B cell (primary cell): ENCODE results near the gene DHRS12.

Experiments used
- CTCF ChIP-seq: fragments of 200-600 bp; IDR thresholded peaks from one replicate; pipeline ENCODE4 v1.8.0; 2022; ENCODE audit warnings: antibody characterized with exemption, mild to moderate bottlenecking
- EZH2 ChIP-seq: IDR thresholded peaks from 2 replicates; pipeline ENCODE4 v1.6.1; 2012; ENCODE audit warnings: borderline replicate concordance, low read depth, mild to moderate bottlenecking, moderate library complexity, low read length; ENCODE audit not compliant: insufficient read depth, poor library complexity, severe bottlenecking

- TF ChIP-seq CTCF = no peak
- TF ChIP-seq EZH2 = no peak
Measured at GRCh38 chr13:51770681-51771417, 33.1 kb downstream of the DHRS12 start.
